ENCODE measurements around the gene NPR1. TPM values are rescaled to one million over a fixed set of nuclear protein-coding genes. Genes with fewer than 3 reads are reported as not detected.

NPR1 gene
- total and polyA plus RNA-seq, 2 experiments from 2014 or later, result 3.7 to 9.0 TPM

GRCh38 chr1:153630384-153630783 lies 48.1 kb upstream of the NPR1 start (continued):
- TF ChIP-seq ETS1 (IDR thresholded peaks at IDR 0.05), result no peak
- TF ChIP-seq STAT1 (IDR thresholded peaks at IDR 0.05; ENCODE audit: unreplicated experiment), result no peak
- no peak for TF ChIP-seq REST (IDR thresholded peaks at IDR 0.05; ENCODE audit: unreplicated experiment)
- no peak for TF ChIP-seq EZH2 (IDR thresholded peaks at IDR 0.05; ENCODE audit: low read depth, unreplicated experiment)
- TF ChIP-seq ZNF331 (CRISPR knock-in tag; IDR thresholded peaks at IDR 0.05; ENCODE audit: low read depth), result no peak
- no peak for TF ChIP-seq JUNB (IDR thresholded peaks at IDR 0.05; ENCODE audit: unreplicated experiment)
- no peak for TF ChIP-seq EZH2phosphoT487 (IDR thresholded peaks at IDR 0.05; ENCODE audit: unreplicated experiment)
- TF ChIP-seq, protein P1, sequence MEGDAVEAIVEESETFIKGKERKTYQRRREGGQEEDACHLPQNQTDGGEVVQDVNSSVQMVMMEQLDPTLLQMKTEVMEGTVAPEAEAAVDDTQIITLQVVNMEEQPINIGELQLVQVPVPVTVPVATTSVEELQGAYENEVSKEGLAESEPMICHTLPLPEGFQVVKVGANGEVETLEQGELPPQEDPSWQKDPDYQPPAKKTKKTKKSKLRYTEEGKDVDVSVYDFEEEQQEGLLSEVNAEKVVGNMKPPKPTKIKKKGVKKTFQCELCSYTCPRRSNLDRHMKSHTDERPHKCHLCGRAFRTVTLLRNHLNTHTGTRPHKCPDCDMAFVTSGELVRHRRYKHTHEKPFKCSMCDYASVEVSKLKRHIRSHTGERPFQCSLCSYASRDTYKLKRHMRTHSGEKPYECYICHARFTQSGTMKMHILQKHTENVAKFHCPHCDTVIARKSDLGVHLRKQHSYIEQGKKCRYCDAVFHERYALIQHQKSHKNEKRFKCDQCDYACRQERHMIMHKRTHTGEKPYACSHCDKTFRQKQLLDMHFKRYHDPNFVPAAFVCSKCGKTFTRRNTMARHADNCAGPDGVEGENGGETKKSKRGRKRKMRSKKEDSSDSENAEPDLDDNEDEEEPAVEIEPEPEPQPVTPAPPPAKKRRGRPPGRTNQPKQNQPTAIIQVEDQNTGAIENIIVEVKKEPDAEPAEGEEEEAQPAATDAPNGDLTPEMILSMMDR (conservative IDR thresholded peaks at IDR 0.05; ENCODE audit: low read depth in 2 of 2), result no peak
- no peak for TF ChIP-seq NANOG (IDR thresholded peaks at IDR 0.05; ENCODE audit: borderline replicate concordance)

DNA sequence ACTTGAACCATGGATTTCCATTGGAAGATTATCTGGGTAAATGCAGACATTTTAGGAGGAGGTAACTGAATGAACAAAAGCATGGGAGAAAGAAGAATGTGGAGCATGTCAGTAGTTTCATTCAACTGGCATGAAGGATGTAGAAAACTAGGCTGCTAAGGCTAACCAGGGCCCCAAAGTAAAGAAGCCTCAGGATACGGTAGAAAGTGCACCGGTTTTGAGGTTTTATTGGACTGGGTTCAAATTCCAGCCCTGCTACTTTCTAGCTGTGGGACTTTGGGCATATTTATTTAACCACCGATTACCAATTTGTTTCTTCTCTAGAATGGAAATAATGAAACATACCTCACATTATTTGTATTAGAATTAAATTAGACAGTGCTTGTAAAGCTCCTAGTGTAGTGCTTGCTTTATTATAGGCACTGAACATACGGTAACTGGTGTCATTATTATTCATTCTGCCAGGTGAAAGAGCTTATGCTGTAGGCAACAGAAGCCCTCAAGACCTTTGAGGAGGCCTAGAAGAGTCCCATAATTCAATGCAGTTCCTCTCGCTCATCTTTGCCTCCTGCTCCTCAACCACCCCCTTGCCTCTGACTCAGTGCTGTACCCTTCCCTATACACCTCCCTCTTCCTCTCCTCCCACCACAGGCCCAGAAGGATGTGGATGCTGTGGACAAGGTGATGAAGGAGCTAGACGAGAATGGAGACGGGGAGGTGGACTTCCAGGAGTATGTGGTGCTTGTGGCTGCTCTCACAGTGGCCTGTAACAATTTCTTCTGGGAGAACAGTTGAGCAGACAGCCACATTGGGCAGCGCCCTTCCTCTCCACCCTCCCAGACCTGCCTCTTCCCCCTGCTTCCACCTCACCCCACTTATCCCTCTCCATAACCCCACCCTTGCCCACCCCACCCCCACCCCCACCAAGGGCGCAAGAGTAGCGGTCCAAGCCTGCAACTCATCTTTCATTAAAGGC lies 47.2 kb upstream of the NPR1 start:
- Mint-ChIP-seq H3K4me3 (no peak overlapping the region), H3K27ac (no peak overlapping the region)
- TF ChIP-seq EZH2 (IDR thresholded peaks at IDR 0.05; ENCODE audit: low read depth, unreplicated experiment) (no peak), JUNB (IDR thresholded peaks at IDR 0.05; ENCODE audit: unreplicated experiment) (no peak), CREB1 (CRISPR knock-in tag; IDR thresholded peaks at IDR 0.05; ENCODE audit: low read depth) (no peak), POLR2AphosphoS5 (IDR thresholded peaks at IDR 0.05; ENCODE audit: low read depth) (no peak)

More for the DNA sequence above, 47.2 kb upstream of the NPR1 start:
- Histone ChIP-seq H4K20me1 (replicated peaks; ENCODE audit: insufficient read depth) (peaks cover 5% of the 10 kb centered on the region; the same call in 1 of the 2 replicates), H3F3A (replicated peaks; ENCODE audit: low read depth) (peaks cover 12% of the 10 kb centered on the region; the same call in 1 of the 2 replicates), H3K9me2 (ENCODE audit: insufficient read depth) (0 out of 2 replicates have a peak, but pooled peaks cover 2% of the 10 kb centered on the region), H3K4me2 (no peak overlapping the region), H3K27me3 (ENCODE audit: insufficient read depth) (no peaks in the 10 kb centered on the region), H2AFZ (no peak overlapping the region), H3K4me1 (ENCODE audit: insufficient read depth) (peaks cover 16% of the 10 kb centered on the region; the same call in 1 of the 2 replicates), H3K79me2 (replicated peaks; ENCODE audit: insufficient read depth) (peaks cover 21% of the 10 kb centered on the region), H3K27ac (ENCODE audit: low read depth) (no peak overlapping the region), H3K4me3 (no peak overlapping the region), H3K36me3 (ENCODE audit: insufficient read depth) (peaks cover 6% of the 10 kb centered on the region)
- ATAC-seq (no peak), DNase-seq (ENCODE audit: low spot score) (no peak)
- H3K36me3 Mint-ChIP-seq (ENCODE audit: low read depth), result peaks cover 28% of the 10 kb centered on the region
- peaks cover 43% of the 10 kb centered on the region for H3K4me1 Mint-ChIP-seq
- peaks cover 20% of the 10 kb centered on the region for H3K27me3 Mint-ChIP-seq (ENCODE audit: insufficient read depth, low read depth, poor library complexity)
- H3K9me3 Mint-ChIP-seq, result no peaks in the 10 kb centered on the region

All from GM23338 (cell line).